Measurements from ENCODE around the gene CDH4.

DNA sequence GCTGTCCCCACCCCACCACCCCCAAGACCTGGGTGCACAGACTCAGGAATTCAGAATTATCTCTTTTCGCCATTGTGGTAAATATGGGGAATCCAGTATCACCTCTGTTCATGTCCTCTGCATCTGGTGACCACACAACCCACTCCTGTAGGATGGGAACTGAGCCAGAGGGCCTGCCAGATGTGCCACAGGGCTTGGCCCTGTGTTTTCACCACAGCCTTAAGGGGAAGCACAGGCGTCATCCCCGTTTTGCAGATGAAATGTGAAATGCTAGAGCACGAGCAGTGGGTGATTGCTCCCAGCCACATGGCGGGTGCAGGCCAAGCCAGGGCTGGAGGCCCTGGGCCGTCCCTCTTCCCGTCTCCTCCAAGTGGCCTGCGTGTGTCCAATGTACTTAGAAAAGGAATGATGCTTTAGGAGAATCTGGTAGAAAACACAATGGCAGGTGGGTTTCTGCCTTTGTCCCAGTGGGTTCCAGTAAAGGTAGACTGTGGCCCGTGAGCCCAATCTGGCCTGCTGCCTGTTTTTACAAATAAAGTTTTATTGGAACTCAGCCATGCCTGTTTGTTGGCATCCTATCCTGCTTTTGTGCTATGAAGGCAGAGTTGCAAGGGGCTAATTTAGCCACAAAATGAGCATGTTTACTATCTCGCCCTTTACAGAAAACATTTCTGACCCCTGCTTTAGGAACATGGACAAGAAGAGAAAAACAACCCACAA is 309.2 kb downstream of the CDH4 start:
- TF ChIP-seq NFYB (CRISPR knock-in tag; IDR thresholded peaks at IDR 0.05) (no peak), ZNF616 (CRISPR knock-in tag; IDR thresholded peaks at IDR 0.05; ENCODE audit: low read depth) (no peak), HNF4G (IDR thresholded peaks at IDR 0.05; ENCODE audit: borderline replicate concordance, low read depth, low read length) (no peak), HNF4G (CRISPR knock-in tag; IDR thresholded peaks at IDR 0.05; ENCODE audit: borderline replicate concordance, low read depth) (no peak), CBFB (CRISPR knock-in tag; IDR thresholded peaks at IDR 0.05) (no peak), HMG20B (CRISPR knock-in tag; conservative IDR thresholded peaks at IDR 0.05) (no peak), EZH2 (conservative IDR thresholded peaks at IDR 0.05; ENCODE audit: low read depth, low read length) (no peak), EP300 (IDR thresholded peaks at IDR 0.05; ENCODE audit: low read depth in 2 of 2, low read length in 2 of 2) (no peak), EP300 (CRISPR knock-in tag; IDR thresholded peaks at IDR 0.05; ENCODE audit: borderline replicate concordance) (no peak), ZC3H4 (CRISPR knock-in tag; IDR thresholded peaks at IDR 0.05; ENCODE audit: borderline replicate concordance) (no peak)
- TF ChIP-seq, protein P1, sequence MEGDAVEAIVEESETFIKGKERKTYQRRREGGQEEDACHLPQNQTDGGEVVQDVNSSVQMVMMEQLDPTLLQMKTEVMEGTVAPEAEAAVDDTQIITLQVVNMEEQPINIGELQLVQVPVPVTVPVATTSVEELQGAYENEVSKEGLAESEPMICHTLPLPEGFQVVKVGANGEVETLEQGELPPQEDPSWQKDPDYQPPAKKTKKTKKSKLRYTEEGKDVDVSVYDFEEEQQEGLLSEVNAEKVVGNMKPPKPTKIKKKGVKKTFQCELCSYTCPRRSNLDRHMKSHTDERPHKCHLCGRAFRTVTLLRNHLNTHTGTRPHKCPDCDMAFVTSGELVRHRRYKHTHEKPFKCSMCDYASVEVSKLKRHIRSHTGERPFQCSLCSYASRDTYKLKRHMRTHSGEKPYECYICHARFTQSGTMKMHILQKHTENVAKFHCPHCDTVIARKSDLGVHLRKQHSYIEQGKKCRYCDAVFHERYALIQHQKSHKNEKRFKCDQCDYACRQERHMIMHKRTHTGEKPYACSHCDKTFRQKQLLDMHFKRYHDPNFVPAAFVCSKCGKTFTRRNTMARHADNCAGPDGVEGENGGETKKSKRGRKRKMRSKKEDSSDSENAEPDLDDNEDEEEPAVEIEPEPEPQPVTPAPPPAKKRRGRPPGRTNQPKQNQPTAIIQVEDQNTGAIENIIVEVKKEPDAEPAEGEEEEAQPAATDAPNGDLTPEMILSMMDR (CRISPR knock-in tag; IDR thresholded peaks at IDR 0.05) = no peak
- TF ChIP-seq, protein P2, sequence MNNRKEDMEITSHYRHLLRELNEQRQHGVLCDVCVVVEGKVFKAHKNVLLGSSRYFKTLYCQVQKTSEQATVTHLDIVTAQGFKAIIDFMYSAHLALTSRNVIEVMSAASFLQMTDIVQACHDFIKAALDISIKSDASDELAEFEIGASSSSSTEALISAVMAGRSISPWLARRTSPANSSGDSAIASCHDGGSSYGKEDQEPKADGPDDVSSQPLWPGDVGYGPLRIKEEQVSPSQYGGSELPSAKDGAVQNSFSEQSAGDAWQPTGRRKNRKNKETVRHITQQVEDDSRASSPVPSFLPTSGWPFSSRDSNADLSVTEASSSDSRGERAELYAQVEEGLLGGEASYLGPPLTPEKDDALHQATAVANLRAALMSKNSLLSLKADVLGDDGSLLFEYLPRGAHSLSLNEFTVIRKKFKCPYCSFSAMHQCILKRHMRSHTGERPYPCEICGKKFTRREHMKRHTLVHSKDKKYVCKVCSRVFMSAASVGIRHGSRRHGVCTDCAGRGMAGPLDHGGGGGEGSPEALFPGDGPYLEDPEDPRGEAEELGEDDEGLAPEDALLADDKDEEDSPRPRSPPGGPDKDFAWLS (CRISPR knock-in tag; IDR thresholded peaks at IDR 0.05; ENCODE audit: borderline replicate concordance) = no peak
- TF ChIP-seq, protein P3, sequence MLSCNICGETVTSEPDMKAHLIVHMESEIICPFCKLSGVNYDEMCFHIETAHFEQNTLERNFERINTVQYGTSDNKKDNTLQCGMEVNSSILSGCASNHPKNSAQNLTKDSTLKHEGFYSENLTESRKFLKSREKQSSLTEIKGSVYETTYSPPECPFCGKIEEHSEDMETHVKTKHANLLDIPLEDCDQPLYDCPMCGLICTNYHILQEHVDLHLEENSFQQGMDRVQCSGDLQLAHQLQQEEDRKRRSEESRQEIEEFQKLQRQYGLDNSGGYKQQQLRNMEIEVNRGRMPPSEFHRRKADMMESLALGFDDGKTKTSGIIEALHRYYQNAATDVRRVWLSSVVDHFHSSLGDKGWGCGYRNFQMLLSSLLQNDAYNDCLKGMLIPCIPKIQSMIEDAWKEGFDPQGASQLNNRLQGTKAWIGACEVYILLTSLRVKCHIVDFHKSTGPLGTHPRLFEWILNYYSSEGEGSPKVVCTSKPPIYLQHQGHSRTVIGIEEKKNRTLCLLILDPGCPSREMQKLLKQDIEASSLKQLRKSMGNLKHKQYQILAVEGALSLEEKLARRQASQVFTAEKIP (CRISPR knock-in tag; IDR thresholded peaks at IDR 0.05; ENCODE audit: borderline replicate concordance) = no peak
- TF ChIP-seq, protein P4, sequence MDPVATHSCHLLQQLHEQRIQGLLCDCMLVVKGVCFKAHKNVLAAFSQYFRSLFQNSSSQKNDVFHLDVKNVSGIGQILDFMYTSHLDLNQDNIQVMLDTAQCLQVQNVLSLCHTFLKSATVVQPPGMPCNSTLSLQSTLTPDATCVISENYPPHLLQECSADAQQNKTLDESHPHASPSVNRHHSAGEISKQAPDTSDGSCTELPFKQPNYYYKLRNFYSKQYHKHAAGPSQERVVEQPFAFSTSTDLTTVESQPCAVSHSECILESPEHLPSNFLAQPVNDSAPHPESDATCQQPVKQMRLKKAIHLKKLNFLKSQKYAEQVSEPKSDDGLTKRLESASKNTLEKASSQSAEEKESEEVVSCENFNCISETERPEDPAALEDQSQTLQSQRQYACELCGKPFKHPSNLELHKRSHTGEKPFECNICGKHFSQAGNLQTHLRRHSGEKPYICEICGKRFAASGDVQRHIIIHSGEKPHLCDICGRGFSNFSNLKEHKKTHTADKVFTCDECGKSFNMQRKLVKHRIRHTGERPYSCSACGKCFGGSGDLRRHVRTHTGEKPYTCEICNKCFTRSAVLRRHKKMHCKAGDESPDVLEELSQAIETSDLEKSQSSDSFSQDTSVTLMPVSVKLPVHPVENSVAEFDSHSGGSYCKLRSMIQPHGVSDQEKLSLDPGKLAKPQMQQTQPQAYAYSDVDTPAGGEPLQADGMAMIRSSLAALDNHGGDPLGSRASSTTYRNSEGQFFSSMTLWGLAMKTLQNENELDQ (CRISPR knock-in tag; IDR thresholded peaks at IDR 0.05; ENCODE audit: borderline replicate concordance) = no peak

Data from HepG2 (cell line).